ENCODE results near the gene SF3B2. TPM values are rescaled to one million over a fixed set of nuclear protein-coding genes. Genes with fewer than 3 reads are reported as not detected.

SF3B2 gene
- total RNA-seq, 1 experiment from 2014 or later: 237 TPM

DNA sequence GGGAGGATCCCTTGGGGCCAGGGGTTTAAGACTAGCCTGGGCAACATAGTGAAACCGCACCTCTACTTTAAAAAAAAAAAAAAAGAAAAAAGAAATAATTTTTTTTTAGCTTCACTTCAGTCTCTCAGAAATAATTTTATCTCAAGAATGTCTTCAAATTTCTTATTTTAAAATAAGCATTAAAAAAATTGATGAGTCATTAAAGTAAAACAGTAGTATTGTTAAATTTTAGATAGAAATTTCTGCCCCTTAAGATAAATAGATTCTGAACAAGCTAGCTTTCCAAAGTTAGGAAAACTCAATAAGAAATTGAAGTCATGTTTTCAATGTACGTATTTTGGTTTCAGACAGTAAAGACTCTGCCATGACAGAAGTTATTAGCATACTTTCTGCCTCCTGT, 10.2 kb downstream of the SF3B2 start:
- Mint-ChIP-seq H3K4me1 (no peaks in the 10 kb centered on the region), H3K9me3 (no peaks in the 10 kb centered on the region), H3K27ac (no peak overlapping the region), H3K27me3 (ENCODE audit: low read depth) (no peaks in the 10 kb centered on the region), H3K4me3 (no peak overlapping the region), H3K36me3 (ENCODE audit: insufficient read depth in 1 of 3, low read depth in 3 of 3) (peaks cover 72 to 97% (median 95%) of the 10 kb centered on the region in 3 experiments)
- Histone ChIP-seq H4K20me1 (ENCODE audit: control insufficient read depth, insufficient read depth, insufficient read length) (no peaks in the 10 kb centered on the region), H3K18ac (ENCODE audit: insufficient read length, low read depth, low read length) (no peak overlapping the region), H2BK15ac (ENCODE audit: low read depth, low read length) (no peak overlapping the region), H2AK5ac (ENCODE audit: insufficient read length, low read length) (no peak overlapping the region), H3K9ac (ENCODE audit: extremely low read depth, insufficient read length, low read length) (no peak overlapping the region), H3T11ph (ENCODE audit: low read length) (no peak overlapping the region), H3K56ac (ENCODE audit: insufficient read length, low read depth, low read length) (no peak overlapping the region), H3K14ac (ENCODE audit: insufficient read depth, low read length) (no peak overlapping the region), H3K23ac (ENCODE audit: insufficient read length, low read depth, low read length) (no peak overlapping the region), H2BK5ac (ENCODE audit: insufficient read length, low read length) (no peak overlapping the region), H2AFZ (ENCODE audit: low read length) (no peak overlapping the region), H3K27ac (ENCODE audit: insufficient read length, low read depth, low read length) (no peak overlapping the region), H3K9me3 (ENCODE audit: control insufficient read depth, low read depth, low read length) (no peaks in the 10 kb centered on the region), H3K4me1 (ENCODE audit: insufficient read depth, low read length) (no peaks in the 10 kb centered on the region), H4K91ac (ENCODE audit: insufficient read length, low read depth, low read length) (no peak overlapping the region), H2BK20ac (ENCODE audit: low read depth, low read length, poor library complexity, severe bottlenecking) (no peak overlapping the region), H3K4ac (ENCODE audit: low read depth, low read length) (no peak overlapping the region), H2BK12ac (ENCODE audit: insufficient read length, low read depth, low read length) (no peak overlapping the region), H3K23me2 (ENCODE audit: insufficient read length, low read depth, low read length, poor library complexity, severe bottlenecking) (no peaks in the 10 kb centered on the region), H3K79me1 (ENCODE audit: insufficient read depth, low read depth, low read length, poor library complexity, severe bottlenecking) (no peaks in the 10 kb centered on the region), H4K5ac (ENCODE audit: insufficient read length, low read depth, low read length) (no peak overlapping the region), H3K79me2 (ENCODE audit: insufficient read depth, low read length) (no peaks in the 10 kb centered on the region), H3K27me3 (ENCODE audit: insufficient read depth, low read length) (no peaks in the 10 kb centered on the region), H3K4me2 (ENCODE audit: insufficient read depth, insufficient read length, low read length) (no peak overlapping the region), H2BK120ac (ENCODE audit: low read depth, low read length, poor library complexity, severe bottlenecking) (no peak overlapping the region), H4K8ac (replicated peaks; ENCODE audit: insufficient read length, low read depth, low read length) (no peak overlapping the region)
- no peak for DNase-seq
- no CpG with 5 or more reads among the region's 2 CpGs for WGBS (ENCODE audit: extremely low coverage, insufficient read length, low lambda C conversion rate)
- TF ChIP-seq, protein P1, sequence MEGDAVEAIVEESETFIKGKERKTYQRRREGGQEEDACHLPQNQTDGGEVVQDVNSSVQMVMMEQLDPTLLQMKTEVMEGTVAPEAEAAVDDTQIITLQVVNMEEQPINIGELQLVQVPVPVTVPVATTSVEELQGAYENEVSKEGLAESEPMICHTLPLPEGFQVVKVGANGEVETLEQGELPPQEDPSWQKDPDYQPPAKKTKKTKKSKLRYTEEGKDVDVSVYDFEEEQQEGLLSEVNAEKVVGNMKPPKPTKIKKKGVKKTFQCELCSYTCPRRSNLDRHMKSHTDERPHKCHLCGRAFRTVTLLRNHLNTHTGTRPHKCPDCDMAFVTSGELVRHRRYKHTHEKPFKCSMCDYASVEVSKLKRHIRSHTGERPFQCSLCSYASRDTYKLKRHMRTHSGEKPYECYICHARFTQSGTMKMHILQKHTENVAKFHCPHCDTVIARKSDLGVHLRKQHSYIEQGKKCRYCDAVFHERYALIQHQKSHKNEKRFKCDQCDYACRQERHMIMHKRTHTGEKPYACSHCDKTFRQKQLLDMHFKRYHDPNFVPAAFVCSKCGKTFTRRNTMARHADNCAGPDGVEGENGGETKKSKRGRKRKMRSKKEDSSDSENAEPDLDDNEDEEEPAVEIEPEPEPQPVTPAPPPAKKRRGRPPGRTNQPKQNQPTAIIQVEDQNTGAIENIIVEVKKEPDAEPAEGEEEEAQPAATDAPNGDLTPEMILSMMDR (conservative IDR thresholded peaks at IDR 0.05): no peak
